DOHH2 (cell line): Measurements from ENCODE around the gene CDC42BPA.

Source experiments
- H3F3A ChIP-seq: fragments of 200-600 bp; sonication (generic), shearing (Covaris generic); 2 replicates; pipeline ENCODE4 v1.6.0; 2016; ENCODE audit warnings: antibody characterized with exemption, mild to moderate bottlenecking; ENCODE audit not compliant: control insufficient read depth, insufficient read depth
- H3K27ac ChIP-seq: fragments of 200-600 bp; sonication (generic); 2 replicates; pipeline ENCODE4 v1.5.1; 2014; ENCODE audit warnings: low read depth, mild to moderate bottlenecking, low read length, moderate library complexity
- H3K27me3 ChIP-seq: fragments of 200-600 bp; sonication (generic); 2 replicates; pipeline ENCODE4 v1.6.1; 2014; ENCODE audit warnings: mild to moderate bottlenecking, low read length, mixed read lengths; ENCODE audit not compliant: control insufficient read depth
- H3K36me3 ChIP-seq: fragments of 200-600 bp; sonication (generic); 2 replicates; pipeline ENCODE4 v1.6.1; 2014; ENCODE audit warnings: mild to moderate bottlenecking, low read length, moderate library complexity, mixed read lengths; ENCODE audit not compliant: control insufficient read depth
- H3K4me1 ChIP-seq: fragments of 200-600 bp; sonication (generic); 2 replicates; pipeline ENCODE4 v1.6.1; 2014; ENCODE audit warnings: mild to moderate bottlenecking, low read length, mixed read lengths; ENCODE audit not compliant: control insufficient read depth
- H3K4me2 ChIP-seq: fragments of 200-600 bp; sonication (generic); 2 replicates; pipeline ENCODE4 v1.6.0; 2014; ENCODE audit warnings: mild to moderate bottlenecking, low read length, moderate library complexity
- H3K4me3 ChIP-seq: fragments of 200-600 bp; sonication (generic); 2 replicates; pipeline ENCODE4 v1.5.1; 2014; ENCODE audit warnings: mild to moderate bottlenecking, low read length, mixed read lengths
- H3K79me2 ChIP-seq: fragments of 200-600 bp; sonication (generic); 2 replicates; pipeline ENCODE4 v1.6.1; 2014; ENCODE audit warnings: mild to moderate bottlenecking, low read length, mixed read lengths; ENCODE audit not compliant: control insufficient read depth
- H3K9me2 ChIP-seq: fragments of 200-600 bp; sonication (generic); replicated peaks from 2 replicates; pipeline ENCODE4 v1.6.1; 2014; ENCODE audit warnings: mild to moderate bottlenecking, low read length, mixed read lengths; ENCODE audit not compliant: control insufficient read depth
- H3K9me3 ChIP-seq: fragments of 200-600 bp; sonication (generic); 2 replicates; pipeline ENCODE4 v1.6.1; 2014; ENCODE audit warnings: antibody characterized with exemption, low read length, mixed read lengths; ENCODE audit not compliant: control insufficient read depth, insufficient read depth
- H4K20me1 ChIP-seq: fragments of 200-600 bp; sonication (generic); 2 replicates; pipeline ENCODE4 v1.6.0; 2014; ENCODE audit warnings: low read depth, mild to moderate bottlenecking, antibody characterized with exemption, low read length, moderate library complexity; ENCODE audit not compliant: control insufficient read depth, insufficient read depth
- CTCF ChIP-seq: fragments of 200-600 bp; sonication (generic); IDR thresholded peaks from one replicate; pipeline ENCODE4 v1.5.1; 2014; ENCODE audit warnings: antibody characterized with exemption, mild to moderate bottlenecking, low read depth, low read length; ENCODE audit not compliant: poor library complexity, severe bottlenecking
- EZH2phosphoT487 ChIP-seq: fragments of 200-600 bp; sonication (generic); IDR thresholded peaks from 2 replicates; pipeline ENCODE4 v1.6.1; 2017; ENCODE audit warnings: borderline replicate concordance, mild to moderate bottlenecking, antibody characterized with exemption, low read length, moderate library complexity, mixed read lengths

CDC42BPA gene

GRCh38 chr1:227260433-227260832 is 57.9 kb downstream of the CDC42BPA start:
- TF ChIP-seq EZH2phosphoT487: no peak
- TF ChIP-seq CTCF: no peak
- Histone ChIP-seq H3K27ac (no peak overlapping the region), H3K4me3 (no peak overlapping the region), H3K4me2 (no peak overlapping the region), H3K9me2 (no peaks in the 10 kb centered on the region), H3K9me3 (no peaks in the 10 kb centered on the region), H3K36me3 (no peaks in the 10 kb centered on the region), H3K4me1 (no peaks in the 10 kb centered on the region), H3K79me2 (no peaks in the 10 kb centered on the region), H4K20me1 (no peaks in the 10 kb centered on the region), H3F3A (no peaks in the 10 kb centered on the region), H3K27me3 (no peaks in the 10 kb centered on the region)

GRCh38 chr1:227257964-227258363 is 60.3 kb downstream of the CDC42BPA start:
- Histone ChIP-seq H3K9me2 (no peaks in the 10 kb centered on the region), H3K79me2 (no peaks in the 10 kb centered on the region)

GRCh38 chr1:227255086-227255732 is 63.1 kb downstream of the CDC42BPA start:
- Histone ChIP-seq H4K20me1 (no peaks in the 10 kb centered on the region), H3K4me1 (no peaks in the 10 kb centered on the region), H3K27ac (no peak overlapping the region), H3K4me2 (no peak overlapping the region), H3K9me3 (no peaks in the 10 kb centered on the region), H3K27me3 (no peaks in the 10 kb centered on the region), H3F3A (no peaks in the 10 kb centered on the region), H3K4me3 (no peak overlapping the region), H3K79me2 (no peaks in the 10 kb centered on the region), H3K9me2 (no peaks in the 10 kb centered on the region), H3K36me3 (no peaks in the 10 kb centered on the region)
- no peak for TF ChIP-seq CTCF
- no peak for TF ChIP-seq EZH2phosphoT487

More at GRCh38 chr1:227257964-227258363, 60.3 kb downstream of the CDC42BPA start:
- Histone ChIP-seq H3K4me1 (no peaks in the 10 kb centered on the region), H3K27ac (no peak overlapping the region), H3K27me3 (no peaks in the 10 kb centered on the region), H3K4me3 (no peak overlapping the region), H3K4me2 (no peak overlapping the region), H4K20me1 (no peaks in the 10 kb centered on the region), H3K36me3 (no peaks in the 10 kb centered on the region), H3F3A (no peaks in the 10 kb centered on the region), H3K9me3 (no peaks in the 10 kb centered on the region)
- TF ChIP-seq CTCF (no peak), EZH2phosphoT487 (no peak)
